GM21423 (cell line): ENCODE results near the gene RNF167.
"Not testable (repeated sequence)": the region's sequence is repeated elsewhere in the genome, so short reads cannot be mapped to it uniquely, and the experiment has no call there.

Source experiments
- ATAC-seq: cut with Tn5 transposase; IDR thresholded peaks from one replicate; pipeline ENCODE4 v1.9.1; 2021; ENCODE audit warnings: mild to moderate bottlenecking, moderate library complexity; ENCODE audit not compliant: unreplicated experiment

The RNF167 gene

GRCh38 chr17:4901648-4902344, 38.3 kb upstream of the RNF167 start:
- no peak for ATAC-seq

DNA sequence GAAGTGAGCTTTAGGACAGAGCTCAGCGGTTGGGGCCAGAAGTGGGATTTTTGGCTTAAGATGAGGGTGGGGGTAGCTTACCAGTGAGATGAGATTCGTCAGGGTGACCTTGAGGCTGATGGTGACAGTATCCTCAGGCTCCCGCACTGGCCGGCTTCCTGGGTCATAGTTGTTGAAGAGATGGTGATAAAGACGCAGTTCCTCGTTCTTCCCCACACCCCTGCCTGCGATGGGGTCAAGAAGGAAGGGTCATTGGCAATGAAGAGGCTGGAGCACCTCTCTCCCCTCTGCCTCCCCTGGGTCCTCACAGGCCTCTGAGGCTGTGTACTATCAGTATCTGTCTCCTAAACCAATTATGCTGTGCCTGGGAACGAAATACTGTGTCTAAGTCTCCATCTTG, 37.5 kb upstream of the RNF167 start:
- no peak for ATAC-seq

GRCh38 chr17:4903051-4903818, 36.8 kb upstream of the RNF167 start, which contains the start of gene CHRNE:
CHRNE (minus strand) TSS chr17:4903098; CDS start chr17:4903063, 35 bp downstream.
- ATAC-seq: no peak

- not testable (repeated sequence) for ATAC-seq
Measured at GRCh38 chr17:4906642-4907041, 33.4 kb upstream of the RNF167 start.

- ATAC-seq: no peak
Measured at GRCh38 chr17:4908301-4908700, 31.8 kb upstream of the RNF167 start.

GRCh38 chr17:4908711-4909496, 31.2 kb upstream of the RNF167 start:
- peak; percentile 65 for ATAC-seq

GRCh38 chr17:4913994-4914393, 26.1 kb upstream of the RNF167 start:
- no peak for ATAC-seq

DNA sequence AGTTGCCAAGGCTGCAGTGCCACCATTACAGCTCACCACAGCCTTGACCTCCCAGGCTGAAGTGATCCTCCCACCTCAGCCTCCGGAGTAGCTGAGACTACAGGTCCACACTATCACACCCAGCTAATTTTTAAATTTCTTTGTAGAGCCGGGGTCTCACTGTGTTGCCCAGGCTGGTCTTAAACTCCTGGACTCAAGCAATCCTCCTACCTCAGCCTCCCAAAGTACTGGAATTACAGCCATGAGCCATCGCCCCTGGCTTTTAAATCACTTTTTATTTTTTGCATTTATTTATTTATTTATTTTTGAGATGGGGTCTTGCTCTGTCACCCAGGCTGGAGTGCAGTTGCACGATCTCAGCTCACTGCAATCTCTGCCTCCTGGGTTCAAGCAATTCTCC, 25.5 kb upstream of the RNF167 start:
- ATAC-seq: not testable (repeated sequence)

DNA sequence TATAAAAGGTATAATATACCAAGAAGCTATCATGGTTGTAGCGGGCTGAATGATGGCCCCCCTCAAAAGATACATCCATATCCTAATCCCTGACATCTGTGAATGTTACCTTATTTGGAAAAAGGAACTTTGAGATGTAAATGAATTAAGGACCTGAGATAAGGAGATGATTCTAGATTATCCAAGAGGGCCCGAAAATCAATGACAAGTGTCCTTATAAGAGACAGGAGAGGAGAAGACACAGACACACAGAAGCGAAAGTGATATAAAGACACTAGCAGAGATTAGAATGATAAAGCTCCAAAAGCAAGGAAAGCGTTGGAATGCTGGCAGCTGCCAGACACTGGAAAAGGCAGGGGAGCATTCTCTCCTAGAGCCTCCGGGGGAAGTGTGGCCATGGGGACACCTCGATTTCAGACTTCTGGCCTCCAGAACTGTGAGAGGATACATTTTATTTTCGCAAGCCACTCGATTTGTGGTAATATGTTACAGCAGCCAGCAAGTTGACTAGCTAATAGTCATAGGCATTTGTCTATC, 20.5 kb upstream of the RNF167 start:
- ATAC-seq: no peak

DNA sequence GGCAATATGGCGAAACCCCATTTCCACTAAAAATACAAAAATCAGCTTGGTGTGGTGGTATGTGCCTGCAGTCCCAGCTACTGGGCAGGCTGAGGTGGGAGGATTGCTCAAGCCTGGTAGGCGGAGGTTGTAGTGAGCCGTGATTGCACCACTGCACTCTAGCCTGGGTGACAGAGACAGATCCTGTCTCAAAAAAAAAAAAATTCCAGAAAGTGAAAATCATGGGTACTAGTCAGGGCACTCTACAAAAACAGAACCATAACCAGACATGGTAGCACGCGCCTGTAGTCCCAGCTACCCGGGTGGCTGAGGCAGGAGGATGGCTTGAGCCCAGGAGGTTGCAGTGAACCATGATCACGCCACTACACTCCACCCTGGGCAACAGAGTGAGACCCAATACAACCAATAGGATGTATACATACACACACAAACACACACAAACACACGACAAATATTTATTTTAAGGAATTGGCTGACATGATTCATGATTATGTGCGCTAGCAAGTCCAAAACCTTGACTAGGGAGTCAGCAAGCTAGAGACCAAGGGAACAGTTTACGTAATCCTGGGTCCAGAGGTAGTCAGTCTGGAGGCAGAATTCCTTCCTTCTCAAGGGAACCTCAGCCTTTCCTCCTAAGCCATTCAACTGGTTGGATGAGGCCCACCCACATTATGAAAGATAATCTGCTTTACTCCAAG, 19.6 kb upstream of the RNF167 start:
- ATAC-seq: no peak

DNA sequence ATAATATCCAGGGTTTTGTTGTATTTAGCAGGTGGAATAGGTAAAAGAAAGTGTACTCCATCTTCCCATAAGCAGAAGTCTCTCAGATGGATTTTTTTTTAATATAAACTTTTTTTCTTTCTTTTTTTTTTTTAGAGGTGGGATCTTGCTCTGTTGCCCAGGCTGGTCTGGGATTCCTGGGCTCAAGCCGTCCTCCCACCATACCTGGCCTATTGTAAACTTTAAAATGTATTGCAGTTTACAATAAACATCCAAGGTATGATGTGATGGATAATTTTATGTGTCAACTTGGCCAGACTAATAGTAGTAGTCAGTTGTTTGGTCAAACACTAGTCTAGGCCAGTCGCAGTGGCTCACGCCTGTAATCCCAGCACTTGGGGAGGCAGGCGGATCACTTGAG, 18.7 kb upstream of the RNF167 start:
- no peak for ATAC-seq

DNA sequence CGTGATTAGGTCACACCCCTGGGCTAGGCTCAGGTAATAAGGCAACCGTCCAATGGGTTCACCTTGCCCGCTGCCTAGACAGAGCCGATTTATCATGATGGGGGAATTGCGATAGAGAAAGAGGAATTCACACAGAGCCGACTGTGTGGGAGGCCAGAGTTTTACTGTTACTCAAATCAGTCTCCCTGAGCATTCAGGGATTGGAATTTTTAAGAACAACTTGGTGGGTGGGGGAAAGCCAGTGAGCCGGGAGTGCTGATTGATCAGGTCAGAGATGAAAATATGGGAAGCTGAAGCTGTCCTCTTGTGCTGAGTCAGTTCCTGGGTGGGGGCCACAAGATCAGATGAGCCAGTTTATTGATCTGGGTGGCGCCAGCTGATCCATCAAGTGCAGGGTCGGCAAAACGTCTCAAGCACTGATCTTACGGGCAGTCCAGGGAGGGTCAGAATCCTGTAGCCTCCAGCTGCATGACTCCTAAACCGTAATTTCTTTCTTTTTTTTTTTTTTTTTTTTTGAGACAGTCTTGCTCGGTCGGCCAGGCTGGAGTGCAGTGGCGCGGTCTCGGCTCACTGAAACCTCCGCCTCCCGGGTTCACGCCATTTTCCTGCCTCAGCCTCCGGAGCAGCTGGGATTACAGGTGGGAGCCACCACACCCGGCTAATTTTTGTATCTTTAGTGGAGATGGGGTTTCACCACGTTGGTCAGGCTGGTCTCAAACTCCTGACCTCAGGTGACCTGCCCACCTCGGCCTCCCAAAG, 13.3 kb upstream of the RNF167 start:
- not testable (repeated sequence) for ATAC-seq

DNA sequence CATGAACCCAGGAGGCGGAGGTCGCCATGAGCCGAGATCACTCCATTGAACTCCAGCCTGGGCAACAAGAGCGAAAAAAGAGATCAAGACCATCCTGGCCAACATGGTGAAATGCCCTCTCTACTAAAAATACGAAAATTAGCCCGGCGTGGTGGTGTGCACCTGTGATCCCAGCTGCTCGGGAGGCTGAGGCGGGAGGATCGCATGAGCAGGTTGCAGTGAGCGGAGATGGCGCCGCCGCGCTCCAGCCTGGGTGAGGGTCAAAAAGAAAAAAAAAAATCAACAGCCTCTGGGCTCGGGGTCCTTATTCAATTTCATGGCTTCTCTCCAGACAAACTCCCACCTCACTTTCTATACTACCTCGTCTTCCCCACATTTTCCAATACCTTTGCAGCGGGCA, 11.2 kb upstream of the RNF167 start:
- ATAC-seq: no peak

DNA sequence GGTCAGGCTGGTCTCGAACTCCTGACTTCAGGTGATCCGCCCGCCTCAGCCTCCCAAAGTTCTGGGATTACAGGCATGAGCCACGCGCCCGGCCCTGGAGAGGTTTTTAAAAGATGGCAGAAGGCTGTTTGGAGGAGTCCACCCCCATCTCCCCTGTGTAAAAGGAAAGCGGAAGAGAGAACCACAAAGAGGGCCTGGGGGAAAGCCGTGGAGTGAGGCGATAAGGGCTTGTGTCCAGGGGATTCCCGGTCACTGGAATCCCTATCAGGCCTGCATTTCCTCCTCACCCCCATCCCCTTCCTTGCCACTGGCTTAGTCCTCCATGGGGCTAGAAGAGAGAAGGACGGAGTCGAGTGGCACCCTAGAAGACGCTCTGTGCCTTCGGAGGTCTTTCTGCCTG, 8.1 kb upstream of the RNF167 start, which contains the start of gene GP1BA:
GP1BA (plus strand) TSS at position 315 of the 400 bp plus-strand sequence. CDS start 328 bp downstream, outside the sequence.
- no peak for ATAC-seq

DNA sequence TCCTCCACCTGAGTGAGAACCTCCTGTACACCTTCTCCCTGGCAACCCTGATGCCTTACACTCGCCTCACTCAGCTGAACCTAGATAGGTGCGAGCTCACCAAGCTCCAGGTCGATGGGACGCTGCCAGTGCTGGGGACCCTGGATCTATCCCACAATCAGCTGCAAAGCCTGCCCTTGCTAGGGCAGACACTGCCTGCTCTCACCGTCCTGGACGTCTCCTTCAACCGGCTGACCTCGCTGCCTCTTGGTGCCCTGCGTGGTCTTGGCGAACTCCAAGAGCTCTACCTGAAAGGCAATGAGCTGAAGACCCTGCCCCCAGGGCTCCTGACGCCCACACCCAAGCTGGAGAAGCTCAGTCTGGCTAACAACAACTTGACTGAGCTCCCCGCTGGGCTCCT, 7.3 kb upstream of the RNF167 start:
- no peak for ATAC-seq

GRCh38 chr17:4933646-4934045, 6.4 kb upstream of the RNF167 start:
- no peak for ATAC-seq

- no peak for ATAC-seq
Measured at GRCh38 chr17:4934173-4934979, 5.7 kb upstream of the RNF167 start.

DNA sequence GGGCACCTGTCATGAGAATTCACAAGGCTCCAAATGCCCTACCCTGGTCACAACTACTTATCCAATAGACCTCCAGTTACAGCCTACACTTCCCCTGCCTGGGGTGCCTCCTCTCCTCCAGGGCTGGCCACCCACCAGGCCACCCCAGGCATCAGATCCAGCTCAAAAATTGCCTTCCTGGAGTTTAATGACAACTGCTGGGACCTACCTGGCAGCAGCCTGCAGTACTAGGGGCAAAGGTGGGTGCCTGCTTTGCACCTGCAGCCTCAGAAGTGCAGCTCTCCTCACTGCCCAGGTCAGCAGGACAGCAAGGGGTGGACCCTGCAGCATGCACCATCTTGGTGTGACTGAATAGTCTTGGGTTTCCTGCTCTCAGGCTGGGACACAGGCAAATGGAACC, 4.4 kb upstream of the RNF167 start:
- ATAC-seq: no peak

GRCh38 chr17:4936436-4936835, 3.6 kb upstream of the RNF167 start:
- ATAC-seq: no peak
